ENCODE results near the gene SLC9A8.

The SLC9A8 gene

GRCh38 chr20:49924247-49924646, 111.6 kb downstream of the SLC9A8 start:
- DNase-seq, result no peak

GRCh38 chr20:49925901-49926454, 113.3 kb downstream of the SLC9A8 start:
- no peak for DNase-seq

- peak; percentile 85 for DNase-seq
Measured at GRCh38 chr20:49928411-49929141, 115.9 kb downstream of the SLC9A8 start.

GRCh38 chr20:49929142-49929494, 116.5 kb downstream of the SLC9A8 start:
- DNase-seq, result no peak

- no peak for DNase-seq
Measured at GRCh38 chr20:49935746-49936152, 123.1 kb downstream of the SLC9A8 start.

- peak; percentile 93 for DNase-seq
Measured at GRCh38 chr20:49936153-49937026, 123.8 kb downstream of the SLC9A8 start, which contains the start of gene RNF114. Gene RNF114, plus strand, starts transcription at chr20:49936397. Its CDS starts 16 bp downstream, at chr20:49936413.

- DNase-seq, result no peak
Measured at GRCh38 chr20:49937027-49937929, 124.7 kb downstream of the SLC9A8 start.

GRCh38 chr20:49938173-49939163, 125.8 kb downstream of the SLC9A8 start:
- no peak for DNase-seq

GRCh38 chr20:49941456-49941855, 128.8 kb downstream of the SLC9A8 start:
- no peak for DNase-seq
